Measurements from ENCODE around the gene SCART1. TPM values are rescaled to one million over a fixed set of nuclear protein-coding genes. Genes with fewer than 3 reads are reported as not detected.
"Not testable (repeated sequence)": the region's sequence is repeated elsewhere in the genome, so short reads cannot be mapped to it uniquely, and the experiment has no call there.

Gene SCART1
- total RNA-seq, 1 experiment from 2014 or later = 0.57 TPM

DNA sequence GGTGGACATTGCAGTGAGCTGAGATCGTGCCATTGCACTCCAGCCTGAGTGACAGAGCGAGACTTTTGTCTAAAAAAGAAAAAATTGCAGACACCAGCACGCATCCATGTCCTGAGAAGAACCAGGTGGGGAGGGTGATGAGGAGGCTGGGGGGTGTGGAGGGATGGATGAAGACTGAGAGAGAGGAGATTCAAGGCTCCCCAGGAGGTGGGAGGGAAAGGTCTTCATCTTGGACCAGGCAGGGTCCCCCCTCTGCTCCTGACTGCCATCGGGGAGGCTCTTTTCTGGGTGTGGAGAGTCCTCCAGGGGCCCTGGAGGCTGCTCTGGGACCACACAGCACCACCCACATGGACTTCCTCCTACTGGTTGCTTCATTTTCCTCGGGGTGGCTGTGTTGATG, 1.5 kb downstream of the SCART1 start:
- no peak for DNase-seq (ENCODE audit: low read depth)

GRCh38 chr10:133455611-133456031, 1.9 kb downstream of the SCART1 start:
- no peak for DNase-seq (ENCODE audit: low read depth)

GRCh38 chr10:133456041-133456951, 2.6 kb downstream of the SCART1 start:
- no peak for DNase-seq (ENCODE audit: low read depth)

GRCh38 chr10:133457100-133457841, 3.5 kb downstream of the SCART1 start:
- DNase-seq (ENCODE audit: low read depth) = no peak

GRCh38 chr10:133458021-133458709, 4.4 kb downstream of the SCART1 start:
- DNase-seq (ENCODE audit: low read depth) = no peak

GRCh38 chr10:133458710-133459453, 5.1 kb downstream of the SCART1 start:
- no peak for DNase-seq (ENCODE audit: low read depth)

GRCh38 chr10:133459454-133460207, 5.9 kb downstream of the SCART1 start:
- no peak for DNase-seq (ENCODE audit: low read depth)

GRCh38 chr10:133460208-133460769, 6.5 kb downstream of the SCART1 start:
- DNase-seq (ENCODE audit: low read depth) = no peak

- no peak for DNase-seq (ENCODE audit: low read depth)
Observed at GRCh38 chr10:133461027-133461426, 7.3 kb downstream of the SCART1 start.

DNA sequence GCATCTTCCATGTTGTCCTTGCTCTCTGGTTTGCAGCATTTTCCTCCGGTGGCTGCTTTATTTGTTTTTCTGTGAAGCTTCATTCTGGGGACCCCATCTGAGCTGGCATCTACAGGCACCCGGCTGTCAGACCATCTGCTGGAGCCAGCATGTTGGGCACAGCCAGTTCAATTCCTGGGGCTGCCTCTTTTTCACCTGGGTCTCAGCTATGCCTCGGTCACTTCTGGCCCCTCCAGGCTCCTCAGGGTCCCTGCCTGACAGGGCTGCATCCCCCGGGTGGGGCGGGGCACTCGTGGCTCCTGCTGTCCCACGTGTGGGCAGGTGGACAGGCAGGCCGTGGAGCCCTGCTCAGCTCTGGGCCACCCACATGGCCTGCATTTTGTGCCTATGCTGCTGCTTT, 8.1 kb downstream of the SCART1 start:
- no peak for DNase-seq (ENCODE audit: low read depth)

GRCh38 chr10:133462512-133463305, 9.0 kb downstream of the SCART1 start:
- no peak for DNase-seq (ENCODE audit: low read depth)

DNA sequence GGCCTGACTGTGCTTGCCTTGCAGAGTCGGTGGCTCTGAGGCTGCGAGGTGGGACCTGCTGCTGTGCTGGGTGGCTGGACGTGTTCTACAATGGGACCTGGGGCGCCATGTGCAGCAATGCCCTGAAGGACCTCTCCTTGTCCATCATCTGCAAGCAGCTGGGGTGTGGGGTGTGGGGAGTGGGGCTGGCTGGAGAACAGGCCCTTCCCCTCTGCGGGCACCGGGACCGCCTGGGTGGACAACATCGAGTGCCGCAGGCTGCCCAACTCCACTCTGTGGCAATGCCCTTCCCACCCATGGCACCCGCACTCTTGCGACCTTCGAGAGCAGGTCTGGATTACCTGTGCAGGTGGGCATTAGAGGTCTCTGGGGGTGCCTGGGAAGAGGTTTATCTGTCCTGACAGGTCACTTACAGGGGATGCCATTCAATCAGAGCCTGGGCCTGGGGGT, 10.9 kb downstream of the SCART1 start:
- DNase-seq (ENCODE audit: low read depth) = no peak

DNA sequence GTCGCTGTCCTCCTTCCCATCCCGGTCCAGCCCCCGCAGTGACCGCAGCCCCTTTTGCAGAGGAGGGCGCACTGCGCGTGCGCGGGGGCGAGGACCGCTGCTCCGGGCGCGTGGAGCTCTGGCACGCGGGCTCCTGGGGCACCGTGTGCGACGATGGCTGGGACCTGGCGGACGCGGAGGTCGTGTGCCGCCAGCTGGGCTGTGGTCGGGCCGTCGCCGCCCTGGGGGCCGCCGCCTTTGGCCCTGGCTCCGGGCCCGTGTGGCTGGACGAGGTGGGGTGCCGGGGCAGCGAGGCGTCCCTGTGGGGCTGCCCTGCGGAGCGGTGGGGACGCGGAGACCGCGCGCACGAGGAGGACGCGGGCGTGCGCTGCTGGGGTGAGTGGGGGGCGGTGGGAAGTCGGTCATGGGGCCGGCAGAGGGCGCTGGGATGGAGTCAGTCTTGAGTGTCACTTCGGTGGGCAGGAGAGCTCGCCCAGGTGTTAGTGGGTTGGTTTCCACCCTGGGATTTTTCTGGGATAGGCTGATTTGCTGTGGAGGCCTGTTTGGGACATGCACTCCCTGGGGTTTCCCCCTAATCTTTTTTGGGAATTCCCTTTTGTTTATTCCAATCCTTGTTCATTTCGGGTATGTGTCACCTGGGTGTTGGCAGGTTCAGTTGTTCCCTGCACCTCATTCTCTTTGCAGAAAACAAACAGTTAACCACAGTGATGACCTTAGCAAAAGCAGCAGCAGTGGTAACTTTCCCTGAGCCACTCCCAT, 11.6 kb downstream of the SCART1 start:
- no peak for DNase-seq (ENCODE audit: low read depth)

GRCh38 chr10:133465950-133466474, 12.3 kb downstream of the SCART1 start:
- no peak for DNase-seq (ENCODE audit: low read depth)

GRCh38 chr10:133466683-133467275, 13.0 kb downstream of the SCART1 start:
- DNase-seq (ENCODE audit: low read depth) = no peak

- no peak for DNase-seq (ENCODE audit: low read depth)
Observed at GRCh38 chr10:133467286-133467911, 13.7 kb downstream of the SCART1 start.

- not testable (repeated sequence) for DNase-seq (ENCODE audit: low read depth)
Observed at GRCh38 chr10:133469205-133469604, 15.5 kb downstream of the SCART1 start.
